EH (cell line): ENCODE results near the gene HABP2.
A peak's percentile ranks its signal among the peaks of the same experiment; 100 is the strongest.

Experiments
- DNase-seq: peaks from one replicate; pipeline ENCODE4 v3.0.0-alpha.2; 2015; ENCODE audit warnings: low read depth

The HABP2 gene

GRCh38 chr10:113631684-113632367, 79.0 kb downstream of the HABP2 start:
- DNase-seq: peak; percentile 10
